HepG2 (cell line): ENCODE measurements around the gene ARIH2. TPM values are rescaled to one million over a fixed set of nuclear protein-coding genes. Genes with fewer than 3 reads are reported as not detected.
A peak's percentile ranks its signal among the peaks of the same experiment; 100 is the strongest.

Experiments used
- ATF7-NPFF ChIP-seq: sonication (generic); formaldehyde crosslinking; IDR thresholded peaks from 2 replicates; pipeline ENCODE4 v1.8.1; 2023; ENCODE audit warnings: mild to moderate bottlenecking, low read depth, missing genetic modification reagents, moderate library complexity
- BHLHE40 ChIP-seq: IDR thresholded peaks from 2 replicates; pipeline ENCODE4 v1.6.1; 2011; ENCODE audit warnings: low read length, improper control_type of control experiment
- ESRRA ChIP-seq: sonication (generic); formaldehyde crosslinking; IDR thresholded peaks from 2 replicates; pipeline ENCODE4 v1.5.1; 2020; ENCODE audit warnings: mild to moderate bottlenecking, low read depth, missing genetic modification reagents
- FOXP1 ChIP-seq, 2 experiments: fragments of 450-650 bp in 1 of 2; IDR thresholded peaks; 2 replicates each; pipeline ENCODE4 v1.6.1; 2017 to 2018; ENCODE audit warnings: antibody characterized with exemption in 1 of 2
- HNF4G ChIP-seq, 2 experiments: sonication (generic) in 1 of 2; formaldehyde crosslinking in 1 of 2; IDR thresholded peaks; 2 replicates each; pipeline versions ENCODE4 v1.4.0 to v1.6.1; 2011 to 2020; ENCODE audit warnings: borderline replicate concordance in 2 of 2, low read depth in 2 of 2, mild to moderate bottlenecking in 2 of 2, low read length in 1 of 2, missing genetic modification reagents in 1 of 2, moderate library complexity in 1 of 2
- MAZ ChIP-seq, 2 experiments: sonication (generic) in 1 of 2; formaldehyde crosslinking in 1 of 2; IDR thresholded peaks; 2 replicates each; pipeline versions ENCODE4 v1.5.0 to v1.6.1; 2012 to 2020; ENCODE audit warnings: low read depth in 2 of 2, mild to moderate bottlenecking in 2 of 2, borderline replicate concordance in 1 of 2, improper control_type of control experiment in 1 of 2, low read length in 1 of 2, missing genetic modification reagents in 1 of 2, moderate library complexity in 1 of 2
- NBN ChIP-seq: fragments of 450-650 bp; conservative IDR thresholded peaks from 2 replicates; pipeline ENCODE4 v1.6.1; 2017
- NONO ChIP-seq, 2 experiments: fragments of 450-650 bp in 1 of 2; sonication (generic) in 1 of 2; formaldehyde crosslinking in 1 of 2; IDR thresholded peaks in 1 of 2; conservative IDR thresholded peaks in 1 of 2; 2 replicates each; pipeline versions ENCODE4 v1.6.1 to v1.8.0; 2017 to 2022; ENCODE audit warnings: mild to moderate bottlenecking in 1 of 2, missing genetic modification reagents in 1 of 2, moderate library complexity in 1 of 2
- ONECUT2 ChIP-seq: sonication (generic); formaldehyde crosslinking; IDR thresholded peaks from 2 replicates; pipeline ENCODE4 v1.4.0; 2020; ENCODE audit warnings: missing genetic modification reagents
- SIN3B ChIP-seq: fragments of 150-350 bp; IDR thresholded peaks from 2 replicates; pipeline ENCODE4 v1.6.1; 2014; ENCODE audit warnings: low read length
- SOX6 ChIP-seq, 2 experiments: fragments of 450-650 bp in 1 of 2; sonication (generic) in 1 of 2; formaldehyde crosslinking in 1 of 2; IDR thresholded peaks; 2 replicates each; pipeline versions ENCODE4 v1.4.0 to v1.6.1; 2017 to 2020; ENCODE audit warnings: antibody characterized with exemption in 1 of 2, mild to moderate bottlenecking in 1 of 2, missing genetic modification reagents in 1 of 2
- SRSF1 ChIP-seq: fragments of 200-400 bp; formaldehyde crosslinking; optimal IDR thresholded peaks from 2 replicates; pipeline ENCODE3; 2017; ENCODE audit warnings: mild to moderate bottlenecking, low read depth, low read length, moderate library complexity
- SSRP1 ChIP-seq: IDR thresholded peaks from 2 replicates; pipeline ENCODE4 v1.6.1; 2016; ENCODE audit warnings: control low read depth
- YEATS2 ChIP-seq: sonication (generic); formaldehyde crosslinking; IDR thresholded peaks from 2 replicates; pipeline ENCODE4 v1.4.0; 2020; ENCODE audit warnings: missing genetic modification reagents, borderline replicate concordance
- ZNF24 ChIP-seq: fragments of 450-650 bp; IDR thresholded peaks from 2 replicates; pipeline ENCODE4 v1.6.1; 2017; ENCODE audit warnings: antibody characterized with exemption, mild to moderate bottlenecking
- ZNF292 ChIP-seq: sonication (generic); formaldehyde crosslinking; IDR thresholded peaks from 2 replicates; pipeline ENCODE4 v1.8.1; 2022; ENCODE audit warnings: mild to moderate bottlenecking, low read depth, missing genetic modification reagents, borderline replicate concordance
- ZNF431 ChIP-seq: sonication (generic); formaldehyde crosslinking; IDR thresholded peaks from 2 replicates; pipeline ENCODE4 v1.9.0; 2022; ENCODE audit warnings: missing genetic modification reagents, low read depth, mild to moderate bottlenecking, borderline replicate concordance
- ZNF44 ChIP-seq: sonication (generic); formaldehyde crosslinking; IDR thresholded peaks from 2 replicates; pipeline ENCODE4 v1.5.1; 2020; ENCODE audit warnings: mild to moderate bottlenecking, missing genetic modification reagents
- ZNF644 ChIP-seq: IDR thresholded peaks from 2 replicates; pipeline ENCODE4 v1.6.1; 2016; ENCODE audit warnings: low read depth
- ZSCAN25 ChIP-seq: sonication (generic); formaldehyde crosslinking; IDR thresholded peaks from 2 replicates; pipeline ENCODE4 v1.8.0; 2022; ENCODE audit warnings: mild to moderate bottlenecking, missing genetic modification reagents
- ZSCAN30 ChIP-seq: sonication (generic); formaldehyde crosslinking; IDR thresholded peaks from 2 replicates; pipeline ENCODE4 v1.5.0; 2020; ENCODE audit warnings: mild to moderate bottlenecking, missing genetic modification reagents
- polyA plus RNA-seq, 8 experiments: library from polyadenylated mRNA; depleted of rRNA in 3 of 8; stranded (reverse) in 7 of 8; unstranded in 1 of 8; fragments of >200 nt; fragmentation: Illumina TruSeq in 4 of 8; extraction: Trizol in 4 of 8; gene quantifications; 2 replicates each; pipeline versions ENCODE4 v1.2.1 to v1.2.3, GENCODE V29; 2011 to 2016; ENCODE audit warnings: low read depth in 4 of 8, missing spikeins in 1 of 8, mixed read lengths in 1 of 8; ENCODE audit not compliant: insufficient read depth in 1 of 8
- total RNA-seq, 5 experiments: library from RNA; depleted of rRNA; stranded (reverse); fragments of >200 nt; fragmentation: Illumina TruSeq; extraction: Trizol; gene quantifications; 2 replicates each; pipeline ENCODE4 v1.2.3, GENCODE V29; 2016; ENCODE audit warnings: low read depth in 1 of 5
- TF ChIP-seq, protein P1 (sequence below): IDR thresholded peaks from 2 replicates; pipeline ENCODE4 v1.6.1; 2016; ENCODE audit warnings: mild to moderate bottlenecking
- TF ChIP-seq, protein P2 (sequence below): sonication (generic); formaldehyde crosslinking; IDR thresholded peaks from 2 replicates; pipeline ENCODE4 v1.4.0; 2020; ENCODE audit warnings: missing genetic modification reagents
- TF ChIP-seq, protein P3 (sequence below): IDR thresholded peaks from 2 replicates; pipeline ENCODE4 v1.6.1; 2016; ENCODE audit warnings: missing compliant biosample characterization, missing genetic modification reagents, borderline replicate concordance

The ARIH2 gene
- total and polyA plus RNA-seq, 2 of the 13 experiments (the other 11 are each of a cell fraction or from before 2014, with no cell fraction given) = 64.8 to 83.3 TPM

DNA sequence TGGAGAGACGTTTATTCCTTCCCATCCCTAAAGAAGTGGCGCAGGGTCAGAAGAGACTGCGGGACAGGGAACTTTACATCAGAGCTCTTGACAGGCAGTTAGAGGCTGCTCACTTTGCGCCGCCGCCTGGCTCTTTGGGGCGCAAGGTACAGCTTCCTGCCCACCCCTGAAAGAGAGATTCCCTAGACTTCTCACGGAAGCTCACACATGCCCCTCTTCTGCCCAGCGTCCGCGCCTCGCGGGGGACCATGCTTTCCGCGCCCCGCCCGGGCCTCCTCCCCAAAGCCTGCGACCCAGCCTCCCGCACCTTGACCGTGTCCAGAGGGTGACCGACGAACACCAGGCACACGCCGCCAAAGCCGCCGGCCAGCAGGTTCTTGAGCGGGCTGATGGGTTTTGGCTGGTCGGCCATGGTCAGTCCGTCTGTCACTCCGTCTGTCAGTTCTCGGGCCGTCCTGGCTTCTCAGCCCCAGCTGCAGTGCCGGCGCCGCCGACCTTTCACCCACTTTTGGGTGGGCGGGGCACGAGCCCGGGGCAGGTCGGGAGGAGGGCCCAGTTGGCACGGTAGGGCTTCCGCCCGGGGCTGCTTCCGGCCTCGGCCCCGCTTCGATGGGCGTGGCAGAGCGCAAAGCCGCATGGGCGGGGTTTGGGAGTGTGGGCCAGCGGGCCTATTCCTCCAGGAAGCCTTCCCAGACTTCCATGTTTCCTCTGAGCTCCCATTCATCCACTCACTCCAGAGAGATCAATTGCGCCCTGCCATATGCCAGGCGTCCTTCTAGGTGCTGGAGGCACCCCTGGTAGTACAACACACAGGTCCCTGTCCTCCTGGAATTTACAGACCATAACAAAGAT is 20.0 kb upstream of the ARIH2 start, which contains the start of gene SLC25A20 (continued):
- TF ChIP-seq, protein P1, sequence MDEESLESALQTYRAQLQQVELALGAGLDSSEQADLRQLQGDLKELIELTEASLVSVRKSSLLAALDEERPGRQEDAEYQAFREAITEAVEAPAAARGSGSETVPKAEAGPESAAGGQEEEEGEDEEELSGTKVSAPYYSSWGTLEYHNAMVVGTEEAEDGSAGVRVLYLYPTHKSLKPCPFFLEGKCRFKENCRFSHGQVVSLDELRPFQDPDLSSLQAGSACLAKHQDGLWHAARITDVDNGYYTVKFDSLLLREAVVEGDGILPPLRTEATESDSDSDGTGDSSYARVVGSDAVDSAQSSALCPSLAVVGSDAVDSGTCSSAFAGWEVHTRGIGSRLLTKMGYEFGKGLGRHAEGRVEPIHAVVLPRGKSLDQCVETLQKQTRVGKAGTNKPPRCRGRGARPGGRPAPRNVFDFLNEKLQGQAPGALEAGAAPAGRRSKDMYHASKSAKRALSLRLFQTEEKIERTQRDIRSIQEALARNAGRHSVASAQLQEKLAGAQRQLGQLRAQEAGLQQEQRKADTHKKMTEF = peak; percentile 88
- no peak for TF ChIP-seq SIN3B
- TF ChIP-seq FOXP1 (IDR thresholded peaks at IDR 0.05) = no peak
- TF ChIP-seq FOXP1 (CRISPR knock-in tag; IDR thresholded peaks at IDR 0.05) = no peak
- TF ChIP-seq ZNF644 (CRISPR knock-in tag) = no peak
- TF ChIP-seq NBN = no peak
- no peak for TF ChIP-seq SRSF1
- no peak for TF ChIP-seq ZSCAN30 (CRISPR knock-in tag)
- no peak for TF ChIP-seq ZNF24
- peak; percentile 57 for TF ChIP-seq ESRRA (CRISPR knock-in tag)
- TF ChIP-seq ATF7-NPFF (CRISPR knock-in tag) = 0 out of 2 replicates have a peak, but pooled peaks have one; percentile 49
- 0 out of 2 replicates have a peak, but pooled peaks have one; percentile 6 for TF ChIP-seq HNF4G (IDR thresholded peaks at IDR 0.05; ENCODE audit: borderline replicate concordance, low read depth, low read length)
- TF ChIP-seq HNF4G (CRISPR knock-in tag; IDR thresholded peaks at IDR 0.05; ENCODE audit: borderline replicate concordance, low read depth) = no peak
- peak; percentile 94 for TF ChIP-seq ZNF292 (CRISPR knock-in tag)
- no peak for TF ChIP-seq SOX6 (IDR thresholded peaks at IDR 0.05)
- peak; percentile 73 for TF ChIP-seq SOX6 (CRISPR knock-in tag; IDR thresholded peaks at IDR 0.05)
- 0 out of 2 replicates have a peak, but pooled peaks have one; percentile 29 for TF ChIP-seq ZSCAN25
- no peak for TF ChIP-seq SSRP1 (CRISPR knock-in tag)
- no peak for TF ChIP-seq ZNF44 (CRISPR knock-in tag)
- peak; percentile 71; the same call in 1 of the 2 replicates for TF ChIP-seq YEATS2 (CRISPR knock-in tag)
- TF ChIP-seq, protein P2, sequence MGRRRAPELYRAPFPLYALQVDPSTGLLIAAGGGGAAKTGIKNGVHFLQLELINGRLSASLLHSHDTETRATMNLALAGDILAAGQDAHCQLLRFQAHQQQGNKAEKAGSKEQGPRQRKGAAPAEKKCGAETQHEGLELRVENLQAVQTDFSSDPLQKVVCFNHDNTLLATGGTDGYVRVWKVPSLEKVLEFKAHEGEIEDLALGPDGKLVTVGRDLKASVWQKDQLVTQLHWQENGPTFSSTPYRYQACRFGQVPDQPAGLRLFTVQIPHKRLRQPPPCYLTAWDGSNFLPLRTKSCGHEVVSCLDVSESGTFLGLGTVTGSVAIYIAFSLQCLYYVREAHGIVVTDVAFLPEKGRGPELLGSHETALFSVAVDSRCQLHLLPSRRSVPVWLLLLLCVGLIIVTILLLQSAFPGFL = no peak
- TF ChIP-seq BHLHE40 = 0 out of 2 replicates have a peak, but pooled peaks have one; percentile 12
- TF ChIP-seq ONECUT2 (CRISPR knock-in tag) = no peak
- TF ChIP-seq, protein P3, sequence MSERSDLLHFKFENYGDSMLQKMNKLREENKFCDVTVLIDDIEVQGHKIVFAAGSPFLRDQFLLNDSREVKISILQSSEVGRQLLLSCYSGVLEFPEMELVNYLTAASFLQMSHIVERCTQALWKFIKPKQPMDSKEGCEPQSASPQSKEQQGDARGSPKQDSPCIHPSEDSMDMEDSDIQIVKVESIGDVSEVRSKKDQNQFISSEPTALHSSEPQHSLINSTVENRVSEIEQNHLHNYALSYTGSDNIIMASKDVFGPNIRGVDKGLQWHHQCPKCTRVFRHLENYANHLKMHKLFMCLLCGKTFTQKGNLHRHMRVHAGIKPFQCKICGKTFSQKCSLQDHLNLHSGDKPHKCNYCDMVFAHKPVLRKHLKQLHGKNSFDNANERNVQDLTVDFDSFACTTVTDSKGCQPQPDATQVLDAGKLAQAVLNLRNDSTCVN (CRISPR knock-in tag) = no peak
- TF ChIP-seq ZNF431 (CRISPR knock-in tag) = no peak
- peak; percentile 80 for TF ChIP-seq MAZ (IDR thresholded peaks at IDR 0.05; ENCODE audit: borderline replicate concordance, low read depth, low read length)
- peak; percentile 49; the same call in 1 of the 2 replicates for TF ChIP-seq MAZ (CRISPR knock-in tag; IDR thresholded peaks at IDR 0.05; ENCODE audit: low read depth)
- TF ChIP-seq NONO (IDR thresholded peaks at IDR 0.05) = no peak
- peak; percentile 72 for TF ChIP-seq NONO (CRISPR knock-in tag; conservative IDR thresholded peaks at IDR 0.05)
